PC-9 (cell line): ENCODE measurements around the gene ECE1.

ENCODE experiments used
- CTCF ChIP-seq: fragments of 200-600 bp; sonication (generic); conservative IDR thresholded peaks from 2 replicates; pipeline ENCODE4 v1.6.1; 2017; ENCODE audit warnings: mixed run types, antibody characterized with exemption, mild to moderate bottlenecking, moderate library complexity
- EZH2 ChIP-seq: fragments of 200-600 bp; sonication (generic); IDR thresholded peaks from 2 replicates; pipeline ENCODE4 v1.8.0; 2017; ENCODE audit warnings: antibody characterized with exemption, low read depth

- no peak for TF ChIP-seq EZH2
- TF ChIP-seq CTCF: no peak
Observed at GRCh38 chr1:21168444-21168843, 121.8 kb downstream of the ECE1 start.
